IPS-15b (cell line): Measurements from ENCODE around the gene TSHZ2.

ENCODE experiments used
- H3K27me3 ChIP-seq: one replicate; pipeline ENCODE4 v1.6.1; 2013; ENCODE audit warnings: low read length; ENCODE audit not compliant: control insufficient read depth, insufficient read depth
- H3K36me3 ChIP-seq: one replicate; pipeline ENCODE4 v1.6.1; 2013; ENCODE audit warnings: low read length; ENCODE audit not compliant: control insufficient read depth, insufficient read depth
- H3K4me1 ChIP-seq: one replicate; pipeline ENCODE4 v1.6.1; 2013; ENCODE audit warnings: mild to moderate bottlenecking, low read length; ENCODE audit not compliant: control insufficient read depth, insufficient read depth
- H3K4me3 ChIP-seq: one replicate; pipeline ENCODE4 v1.5.1; 2013; ENCODE audit warnings: low read depth, low read length
- H3K9ac ChIP-seq: one replicate; pipeline ENCODE4 v1.6.1; 2013; ENCODE audit warnings: low read depth, mild to moderate bottlenecking, low read length
- H3K9me3 ChIP-seq: one replicate; pipeline ENCODE4 v1.6.1; 2013; ENCODE audit warnings: mild to moderate bottlenecking, low read length; ENCODE audit not compliant: control insufficient read depth, insufficient read depth

TSHZ2 gene

DNA sequence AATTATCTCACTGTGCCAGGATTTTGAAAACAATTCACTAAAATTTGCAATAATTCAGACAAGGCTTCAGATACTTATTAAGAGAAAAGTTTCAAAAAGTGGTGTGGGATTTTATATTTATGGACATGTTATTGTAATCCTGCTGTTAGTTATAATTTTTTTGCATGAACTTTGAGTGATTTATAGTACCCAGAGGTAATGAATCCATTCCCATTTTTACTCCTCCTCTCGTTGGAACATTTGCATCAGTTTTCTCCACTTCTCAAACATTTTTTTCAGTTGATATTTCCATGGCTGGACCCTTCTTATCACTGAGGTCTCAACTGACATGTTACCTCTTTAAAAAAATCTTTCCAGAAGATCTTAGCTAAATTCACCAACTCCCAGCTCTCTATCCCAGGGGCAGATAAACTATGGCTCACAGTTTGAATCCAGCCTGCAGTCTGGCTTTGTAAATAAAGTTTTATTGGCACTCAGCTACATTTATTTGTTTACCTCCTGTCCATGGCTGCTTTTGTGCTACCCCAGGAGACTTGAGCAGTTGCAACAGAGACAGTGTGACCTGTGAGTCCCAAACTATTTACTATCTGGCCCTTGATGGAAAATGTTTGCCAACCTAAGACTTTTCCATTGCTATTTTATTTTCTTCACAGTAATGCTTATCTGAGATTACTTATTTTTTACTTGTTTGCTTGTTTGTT lies 83.4 kb downstream of the TSHZ2 start:
- no peaks in the 10 kb centered on the region for H3K9me3 ChIP-seq
- no peaks in the 10 kb centered on the region for H3K27me3 ChIP-seq
- no peak overlapping the region for H3K9ac ChIP-seq
- H3K36me3 ChIP-seq: no peaks in the 10 kb centered on the region
- H3K4me1 ChIP-seq: no peaks in the 10 kb centered on the region
- no peak overlapping the region for H3K4me3 ChIP-seq

DNA sequence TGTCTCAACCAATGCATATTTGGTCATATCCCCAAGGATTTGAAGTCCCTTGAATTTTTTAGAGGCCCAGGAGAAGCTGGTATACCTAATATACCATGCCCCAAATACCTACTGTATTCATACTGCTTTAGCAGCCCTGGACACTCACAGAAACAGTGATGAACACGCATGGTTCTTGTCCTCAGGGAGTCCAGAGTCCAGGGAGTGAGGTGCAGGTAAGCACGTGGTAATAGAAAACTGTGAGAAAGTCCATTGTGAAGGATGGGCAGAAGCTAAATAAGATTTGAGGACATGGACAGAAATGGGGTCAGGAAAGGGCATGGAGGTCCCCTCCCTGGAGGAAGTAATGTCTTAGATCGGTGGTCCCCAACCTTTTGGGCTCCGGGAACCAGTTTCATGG lies 85.4 kb downstream of the TSHZ2 start:
- Histone ChIP-seq H3K27me3 (no peaks in the 10 kb centered on the region), H3K4me1 (no peaks in the 10 kb centered on the region), H3K9ac (no peak overlapping the region), H3K36me3 (no peaks in the 10 kb centered on the region), H3K9me3 (no peaks in the 10 kb centered on the region), H3K4me3 (no peak overlapping the region)

DNA sequence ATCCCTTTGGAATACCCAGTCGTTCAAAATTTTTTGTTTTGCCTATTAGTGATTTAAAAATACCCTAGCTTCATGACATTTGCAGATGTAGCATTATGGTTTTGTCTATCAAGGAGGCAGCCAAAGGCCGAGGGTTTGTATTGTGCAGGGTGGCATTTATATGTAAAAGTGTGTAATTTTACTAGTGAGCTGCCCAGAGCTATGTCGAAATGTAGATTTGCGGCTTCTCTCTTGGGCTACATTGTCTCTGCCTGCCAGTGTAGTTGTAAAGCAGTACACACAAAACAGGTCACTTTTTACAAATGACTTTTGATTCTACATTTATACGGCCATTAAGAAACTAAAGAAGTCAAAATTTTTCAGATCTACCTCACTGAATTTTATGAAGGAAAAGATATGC lies 87.7 kb downstream of the TSHZ2 start:
- no peaks in the 10 kb centered on the region for H3K4me1 ChIP-seq

DNA sequence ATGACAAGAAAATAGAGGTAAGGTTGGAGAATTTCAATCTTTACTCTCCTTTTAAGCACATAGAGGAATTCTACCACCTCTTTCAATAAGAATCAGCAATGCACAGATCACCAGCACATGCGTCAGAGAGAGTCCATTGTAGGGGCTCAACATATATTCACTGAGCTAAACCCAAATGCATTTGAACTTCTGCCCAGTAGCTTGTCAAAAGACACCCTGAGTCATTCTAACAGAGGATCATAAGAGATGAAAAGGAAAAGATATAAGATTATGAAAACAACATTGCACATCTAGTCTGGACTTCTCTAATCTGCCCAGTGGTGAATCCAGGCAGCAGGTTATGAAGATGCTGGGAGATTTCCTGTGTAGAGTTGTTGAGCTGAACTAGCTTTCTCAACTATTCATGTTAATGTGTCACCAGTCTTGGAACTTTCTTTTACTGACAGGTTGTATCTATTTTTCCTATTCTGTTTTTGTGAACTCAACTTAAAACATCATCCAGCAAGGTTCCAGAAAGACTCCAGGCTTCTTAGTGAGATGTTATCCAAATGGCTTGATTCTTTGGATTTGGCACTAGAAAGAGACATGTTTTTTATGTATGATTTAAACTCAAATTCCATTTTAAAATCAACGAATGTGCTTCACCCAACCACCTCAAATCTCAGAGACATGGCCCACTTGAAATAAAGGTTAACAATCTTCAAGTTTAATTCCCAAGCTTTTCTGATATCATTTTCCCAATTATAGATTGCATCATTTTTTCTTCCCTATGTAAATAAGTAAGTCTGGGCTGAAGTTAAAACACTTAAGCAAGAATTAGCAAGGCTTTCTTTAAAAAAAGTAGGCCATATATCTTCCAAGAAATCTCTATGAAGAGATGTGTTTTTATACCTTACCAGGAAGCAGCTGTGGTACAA lies 89.3 kb downstream of the TSHZ2 start:
- H3K9me3 ChIP-seq: no peaks in the 10 kb centered on the region
- no peaks in the 10 kb centered on the region for H3K4me1 ChIP-seq

More for the DNA sequence above, 87.7 kb downstream of the TSHZ2 start:
- Histone ChIP-seq H3K9ac (no peak overlapping the region), H3K36me3 (no peaks in the 10 kb centered on the region), H3K9me3 (no peaks in the 10 kb centered on the region), H3K4me3 (no peak overlapping the region), H3K27me3 (no peaks in the 10 kb centered on the region)

DNA sequence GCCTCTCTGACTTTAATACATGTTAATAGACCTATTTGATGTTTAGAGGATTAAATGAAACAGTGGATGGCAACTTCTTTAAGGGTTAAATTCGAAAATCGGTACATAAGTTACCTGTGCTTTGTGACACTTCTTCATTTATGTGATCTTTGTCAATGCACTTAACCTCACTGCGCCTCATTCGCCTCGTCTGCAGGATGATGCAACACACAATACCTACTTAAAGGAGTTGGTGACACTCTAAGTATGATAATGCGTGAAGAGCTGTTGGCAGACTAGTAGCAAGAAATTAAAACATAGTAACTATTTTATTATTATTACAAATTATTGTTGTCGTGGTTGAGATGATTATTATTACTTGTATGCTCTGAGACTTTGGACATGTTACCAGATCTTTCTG lies 92.8 kb downstream of the TSHZ2 start:
- Histone ChIP-seq H3K36me3 (no peaks in the 10 kb centered on the region), H3K4me1 (no peaks in the 10 kb centered on the region), H3K9ac (no peak overlapping the region), H3K4me3 (no peak overlapping the region), H3K9me3 (no peaks in the 10 kb centered on the region), H3K27me3 (no peaks in the 10 kb centered on the region)

More for the DNA sequence above, 89.3 kb downstream of the TSHZ2 start:
- Histone ChIP-seq H3K27me3 (no peaks in the 10 kb centered on the region), H3K36me3 (no peaks in the 10 kb centered on the region), H3K9ac (no peak overlapping the region), H3K4me3 (no peak overlapping the region)

DNA sequence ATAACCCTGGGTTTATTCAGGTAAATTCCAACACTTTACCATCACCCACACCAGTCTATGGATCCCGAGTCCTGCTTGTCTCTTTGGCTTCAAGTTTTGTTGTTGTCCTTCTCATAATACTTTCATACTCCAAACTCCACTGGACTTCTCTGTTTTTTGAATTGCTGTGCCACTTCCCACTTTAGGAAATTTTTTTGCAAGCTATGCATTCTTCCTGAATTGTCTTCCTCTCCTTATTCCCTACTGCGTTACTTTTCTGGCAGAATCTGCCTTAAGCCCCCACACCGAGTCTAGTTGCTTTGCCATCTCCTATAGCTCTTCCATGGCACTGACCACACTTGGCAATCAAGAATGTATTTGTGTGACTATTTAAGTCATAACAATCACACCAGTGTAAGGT lies 96.1 kb downstream of the TSHZ2 start:
- Histone ChIP-seq H3K27me3 (no peaks in the 10 kb centered on the region), H3K4me1 (no peaks in the 10 kb centered on the region), H3K9me3 (no peaks in the 10 kb centered on the region), H3K9ac (no peak overlapping the region), H3K36me3 (no peaks in the 10 kb centered on the region), H3K4me3 (no peak overlapping the region)

DNA sequence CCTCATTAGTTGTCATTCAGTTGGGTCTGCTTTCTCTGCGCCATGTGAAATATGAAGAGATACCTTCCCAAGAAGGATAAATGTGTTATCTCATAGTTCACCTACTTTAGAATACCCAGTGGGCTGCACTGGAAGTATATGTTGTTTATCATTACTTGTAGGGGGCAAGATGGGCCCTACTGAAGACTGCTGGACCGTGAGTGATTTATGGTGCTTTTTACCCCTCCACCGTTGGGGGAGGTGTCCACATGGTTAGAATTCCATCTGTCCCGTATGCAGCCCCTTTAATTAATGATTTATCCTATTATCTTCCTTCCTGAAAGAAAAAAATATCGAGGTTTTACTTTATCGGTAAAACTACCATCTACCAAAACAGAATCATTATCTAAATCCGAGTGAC lies 97.0 kb downstream of the TSHZ2 start:
- H3K9ac ChIP-seq: no peak overlapping the region
- no peaks in the 10 kb centered on the region for H3K4me1 ChIP-seq
- H3K27me3 ChIP-seq: no peaks in the 10 kb centered on the region
- H3K4me3 ChIP-seq: no peak overlapping the region
- no peaks in the 10 kb centered on the region for H3K36me3 ChIP-seq
- no peaks in the 10 kb centered on the region for H3K9me3 ChIP-seq

DNA sequence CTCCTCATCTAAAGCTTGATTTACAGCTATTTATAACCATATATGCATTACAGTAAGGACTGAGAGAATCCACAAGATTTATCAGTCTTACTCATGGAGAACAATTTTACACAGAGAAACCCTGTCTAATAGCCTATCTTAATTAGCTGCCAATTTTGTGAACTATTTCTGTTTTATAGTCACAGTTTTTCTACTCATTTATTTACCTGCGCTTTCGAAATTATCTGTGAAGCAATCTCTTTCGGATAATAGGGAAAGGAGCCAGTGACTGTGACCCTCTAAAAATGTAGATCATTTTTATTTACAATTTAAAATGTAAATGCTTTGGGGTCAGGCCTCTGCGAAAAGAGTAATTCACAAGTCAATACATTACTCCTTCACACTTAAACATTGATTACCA lies 98.1 kb downstream of the TSHZ2 start:
- H3K36me3 ChIP-seq: no peaks in the 10 kb centered on the region
- H3K4me3 ChIP-seq: no peak overlapping the region
- H3K27me3 ChIP-seq: no peaks in the 10 kb centered on the region
- H3K4me1 ChIP-seq: no peaks in the 10 kb centered on the region
- no peaks in the 10 kb centered on the region for H3K9me3 ChIP-seq
- H3K9ac ChIP-seq: no peak overlapping the region

DNA sequence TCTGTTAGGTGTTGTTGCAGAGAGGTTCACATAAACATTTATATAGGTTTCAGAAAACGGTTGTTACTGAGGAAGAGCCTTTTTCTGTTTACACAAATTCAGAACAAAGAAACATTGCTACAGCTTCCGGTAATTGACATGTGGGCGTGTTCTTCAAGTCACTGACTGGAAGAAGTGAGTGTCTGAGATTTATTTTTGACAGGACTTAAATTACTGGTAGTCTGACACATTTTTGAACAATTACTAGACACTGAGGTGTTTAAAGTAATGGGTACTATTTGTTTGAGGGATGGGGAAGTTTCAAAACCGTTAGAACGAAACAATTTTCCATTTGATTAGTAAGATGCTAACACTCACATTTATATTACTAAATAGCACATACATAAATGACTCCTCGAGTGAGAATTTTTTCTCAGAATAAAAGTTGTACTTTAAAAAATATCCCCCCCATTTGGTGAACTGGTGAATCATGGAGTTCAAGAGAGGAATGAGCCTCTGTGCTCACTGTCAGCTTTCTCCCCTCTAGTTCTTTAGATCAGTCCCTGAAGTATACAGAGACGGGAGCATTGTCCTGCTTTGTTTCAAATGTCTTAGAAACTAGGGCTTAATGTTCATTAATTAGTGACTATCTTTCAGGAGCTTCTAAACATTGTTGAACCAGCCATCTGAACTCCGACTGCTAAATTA lies 98.7 kb downstream of the TSHZ2 start:
- Histone ChIP-seq H3K9me3 (no peaks in the 10 kb centered on the region), H3K4me1 (no peaks in the 10 kb centered on the region), H3K4me3 (no peak overlapping the region), H3K9ac (no peak overlapping the region), H3K36me3 (no peaks in the 10 kb centered on the region), H3K27me3 (no peaks in the 10 kb centered on the region)

DNA sequence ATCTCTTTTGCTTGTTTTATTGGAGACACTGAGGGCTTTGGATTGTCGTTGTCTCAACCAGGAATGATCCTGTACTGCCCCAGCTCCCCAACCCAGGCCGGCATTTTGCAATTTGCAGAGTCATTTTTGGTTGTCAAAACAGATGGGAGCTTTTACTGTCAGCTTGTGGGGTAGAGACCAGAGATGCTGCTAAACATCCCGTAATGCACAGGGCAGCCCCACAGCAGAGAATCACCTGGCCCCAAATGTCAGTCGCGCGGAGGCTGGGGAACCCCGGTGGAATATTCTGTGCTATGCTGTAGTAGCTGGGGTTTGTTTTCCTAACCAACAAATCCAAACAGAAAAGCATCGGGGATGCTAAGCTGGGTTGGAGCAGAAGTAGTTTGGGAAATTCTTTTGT lies 99.7 kb downstream of the TSHZ2 start:
- Histone ChIP-seq H3K27me3 (no peaks in the 10 kb centered on the region), H3K9ac (no peak overlapping the region), H3K4me3 (no peak overlapping the region), H3K36me3 (no peaks in the 10 kb centered on the region), H3K4me1 (no peaks in the 10 kb centered on the region), H3K9me3 (no peaks in the 10 kb centered on the region)

DNA sequence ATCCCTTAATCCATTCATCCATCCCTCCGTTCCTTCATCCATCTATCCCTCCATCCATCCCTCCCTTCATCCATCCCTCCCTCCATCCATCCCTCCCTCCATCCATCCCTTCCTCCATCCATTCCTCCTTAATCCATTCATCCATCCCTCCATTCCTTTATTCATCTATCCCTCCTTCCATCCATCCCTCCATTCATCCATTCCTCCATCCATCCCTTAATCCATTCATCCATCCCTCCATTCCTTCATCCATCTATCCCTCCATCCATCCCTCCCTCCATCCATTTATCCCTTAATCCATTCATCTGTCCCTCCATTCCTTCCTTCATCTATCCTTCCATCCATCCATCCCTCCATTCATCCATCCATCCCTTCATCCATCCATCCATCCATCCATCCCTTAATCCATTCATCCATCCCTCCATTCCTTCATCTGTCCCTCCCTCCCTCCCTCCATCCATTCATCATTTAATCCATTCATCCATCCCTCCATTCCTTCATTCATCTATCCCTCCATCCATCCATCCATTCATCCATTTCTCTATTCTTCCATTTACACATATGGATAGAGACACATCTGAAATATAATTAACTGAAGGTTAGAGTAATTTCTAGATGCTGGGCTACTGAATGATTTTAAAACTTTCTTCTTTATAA lies 100.9 kb downstream of the TSHZ2 start:
- Histone ChIP-seq H3K9me3 (no peaks in the 10 kb centered on the region), H3K9ac (no peak overlapping the region), H3K36me3 (no peaks in the 10 kb centered on the region), H3K27me3 (no peaks in the 10 kb centered on the region), H3K4me3 (no peak overlapping the region), H3K4me1 (no peaks in the 10 kb centered on the region)
